ENCODE measurements around the gene RAP1GAP2. TPM values are rescaled to one million over a fixed set of nuclear protein-coding genes. Genes with fewer than 3 reads are reported as not detected.
A peak's percentile ranks its signal among the peaks of the same experiment; 100 is the strongest.
"Not testable (repeated sequence)": the region's sequence is repeated elsewhere in the genome, so short reads cannot be mapped to it uniquely, and the experiment has no call there.

Gene RAP1GAP2
- total RNA-seq, 1 donor from 2014 or later, result 0.34 TPM

- H3K27me3 Mint-ChIP-seq (ENCODE audit: insufficient read depth); H3K27ac Mint-ChIP-seq; DNase-seq (ENCODE audit: low spot score); H3K9me3 Mint-ChIP-seq; H3K4me3 Mint-ChIP-seq; intact Hi-C loops (cut with micrococcal nuclease); H3K4me1 Mint-ChIP-seq (ENCODE audit: low read depth); H3K36me3 Mint-ChIP-seq (ENCODE audit: low read depth): not testable (repeated sequence)
Measured at GRCh38 chr17:2991396-2992180, 195.3 kb downstream of the RAP1GAP2 start.

- Mint-ChIP-seq H3K4me1 (ENCODE audit: low read depth) (no peaks in the 10 kb centered on the region), H3K9me3 (no peaks in the 10 kb centered on the region), H3K27ac (no peak overlapping the region), H3K4me3 (no peak overlapping the region), H3K27me3 (ENCODE audit: insufficient read depth) (no peaks in the 10 kb centered on the region), H3K36me3 (ENCODE audit: low read depth) (no peaks in the 10 kb centered on the region)
- no peak for DNase-seq (ENCODE audit: low spot score)
- intact Hi-C loops (cut with micrococcal nuclease), result no loop called here
Measured at GRCh38 chr17:2994441-2994840, 198.2 kb downstream of the RAP1GAP2 start.

GRCh38 chr17:2995377-2995776, 199.1 kb downstream of the RAP1GAP2 start:
- Mint-ChIP-seq H3K4me3 (no peak overlapping the region), H3K27me3 (ENCODE audit: insufficient read depth) (no peaks in the 10 kb centered on the region), H3K27ac (peak overlapping the region; percentile 23), H3K4me1 (ENCODE audit: low read depth) (no peaks in the 10 kb centered on the region), H3K36me3 (ENCODE audit: low read depth) (no peaks in the 10 kb centered on the region), H3K9me3 (no peaks in the 10 kb centered on the region)
- intact Hi-C loops (cut with micrococcal nuclease), result no loop called here
- DNase-seq (ENCODE audit: low spot score), result no peak

- Mint-ChIP-seq H3K27ac (no peak overlapping the region), H3K27me3 (ENCODE audit: insufficient read depth) (no peaks in the 10 kb centered on the region), H3K36me3 (ENCODE audit: low read depth) (no peaks in the 10 kb centered on the region), H3K4me3 (no peak overlapping the region), H3K4me1 (ENCODE audit: low read depth) (no peaks in the 10 kb centered on the region), H3K9me3 (no peaks in the 10 kb centered on the region)
- DNase-seq (ENCODE audit: low spot score), result no peak
- intact Hi-C loops (cut with micrococcal nuclease), result no loop called here
Measured at GRCh38 chr17:2995886-2996809, 199.9 kb downstream of the RAP1GAP2 start.

- Mint-ChIP-seq H3K27ac (no peak overlapping the region), H3K36me3 (ENCODE audit: low read depth) (no peaks in the 10 kb centered on the region), H3K4me3 (no peak overlapping the region), H3K4me1 (ENCODE audit: low read depth) (no peaks in the 10 kb centered on the region), H3K9me3 (no peaks in the 10 kb centered on the region), H3K27me3 (ENCODE audit: insufficient read depth) (no peaks in the 10 kb centered on the region)
- DNase-seq (ENCODE audit: low spot score), result no peak
- intact Hi-C loops (cut with micrococcal nuclease), result no loop called here
Measured at GRCh38 chr17:2996810-2997670, 200.8 kb downstream of the RAP1GAP2 start.

- H3K9me3 Mint-ChIP-seq; H3K36me3 Mint-ChIP-seq (ENCODE audit: low read depth); intact Hi-C loops (cut with micrococcal nuclease); H3K4me1 Mint-ChIP-seq (ENCODE audit: low read depth); H3K27me3 Mint-ChIP-seq (ENCODE audit: insufficient read depth); DNase-seq (ENCODE audit: low spot score); H3K4me3 Mint-ChIP-seq; H3K27ac Mint-ChIP-seq: not testable (repeated sequence)
Measured at GRCh38 chr17:2998469-2998901, 202.2 kb downstream of the RAP1GAP2 start.

GRCh38 chr17:3002538-3003295, 206.5 kb downstream of the RAP1GAP2 start:
- Mint-ChIP-seq H3K36me3 (ENCODE audit: low read depth) (no peaks in the 10 kb centered on the region), H3K27me3 (ENCODE audit: insufficient read depth) (peaks cover 2% of the 10 kb centered on the region), H3K4me3 (no peak overlapping the region), H3K4me1 (ENCODE audit: low read depth) (no peaks in the 10 kb centered on the region), H3K27ac (no peak overlapping the region), H3K9me3 (no peaks in the 10 kb centered on the region)
- intact Hi-C loops (cut with micrococcal nuclease), result no loop called here
- DNase-seq (ENCODE audit: low spot score), result no peak

GRCh38 chr17:3003296-3004149, 207.3 kb downstream of the RAP1GAP2 start:
- H3K9me3 Mint-ChIP-seq, result no peaks in the 10 kb centered on the region
- no peak overlapping the region for H3K27ac Mint-ChIP-seq
- intact Hi-C loops (cut with micrococcal nuclease), result no loop called here
- no peaks in the 10 kb centered on the region for H3K36me3 Mint-ChIP-seq (ENCODE audit: low read depth)
- no peak for DNase-seq (ENCODE audit: low spot score)
- H3K4me3 Mint-ChIP-seq, result no peak overlapping the region
- H3K4me1 Mint-ChIP-seq (ENCODE audit: low read depth), result no peaks in the 10 kb centered on the region
- peaks cover 2% of the 10 kb centered on the region for H3K27me3 Mint-ChIP-seq (ENCODE audit: insufficient read depth)

GRCh38 chr17:3004150-3004801, 208.0 kb downstream of the RAP1GAP2 start:
- H3K36me3 Mint-ChIP-seq (ENCODE audit: low read depth), result no peaks in the 10 kb centered on the region
- intact Hi-C loops (cut with micrococcal nuclease), result no loop called here
- H3K4me1 Mint-ChIP-seq (ENCODE audit: low read depth), result no peaks in the 10 kb centered on the region
- H3K9me3 Mint-ChIP-seq, result no peaks in the 10 kb centered on the region
- no peak overlapping the region for H3K4me3 Mint-ChIP-seq
- peaks cover 2% of the 10 kb centered on the region for H3K27me3 Mint-ChIP-seq (ENCODE audit: insufficient read depth)
- no peak overlapping the region for H3K27ac Mint-ChIP-seq
- no peak for DNase-seq (ENCODE audit: low spot score)

GRCh38 chr17:3004925-3005324, 208.7 kb downstream of the RAP1GAP2 start:
- H3K36me3 Mint-ChIP-seq (ENCODE audit: low read depth), result no peaks in the 10 kb centered on the region
- H3K27me3 Mint-ChIP-seq (ENCODE audit: insufficient read depth), result peaks cover 2% of the 10 kb centered on the region
- H3K4me3 Mint-ChIP-seq, result no peak overlapping the region
- no peaks in the 10 kb centered on the region for H3K4me1 Mint-ChIP-seq (ENCODE audit: low read depth)
- intact Hi-C loops (cut with micrococcal nuclease), result no loop called here
- no peaks in the 10 kb centered on the region for H3K9me3 Mint-ChIP-seq
- H3K27ac Mint-ChIP-seq, result no peak overlapping the region
- DNase-seq (ENCODE audit: low spot score), result no peak

GRCh38 chr17:3005696-3006095, 209.5 kb downstream of the RAP1GAP2 start:
- intact Hi-C loops (cut with micrococcal nuclease), result no loop called here
- Mint-ChIP-seq H3K9me3 (no peaks in the 10 kb centered on the region), H3K27me3 (ENCODE audit: insufficient read depth) (peaks cover 2% of the 10 kb centered on the region), H3K4me3 (no peak overlapping the region), H3K36me3 (ENCODE audit: low read depth) (no peaks in the 10 kb centered on the region), H3K4me1 (ENCODE audit: low read depth) (no peaks in the 10 kb centered on the region), H3K27ac (no peak overlapping the region)
- DNase-seq (ENCODE audit: low spot score), result no peak

Data from activated T-helper 1 cell treated with anti-CD3 and anti-CD28 coated beads, Interleukin-12 subunit alpha, Interleukin-12 subunit beta, Interleukin-2, Interleukin-4 antibody, amounts not matched to agents 30 ng/mL and 10 ng/mL and 1 ng/mL, durations not matched to agents 14 hours and 24 hours and 36 hours (primary cell).